Peyer's patch (tissue), 4 donors: ENCODE measurements around the gene HECA.

Experiments
- CTCF ChIP-seq, 6 experiments: fragments of 450-650 bp in 4 of 6; fragments of 200-600 bp in 2 of 6; sonication (generic) in 1 of 6; IDR thresholded peaks; one replicate each; pipeline ENCODE4 v1.5.1; 2017 to 2019; ENCODE audit warnings: antibody characterized with exemption in 6 of 6, mild to moderate bottlenecking in 3 of 6, moderate library complexity in 1 of 6
- POLR2A ChIP-seq, 2 donors: fragments of 450-650 bp; IDR thresholded peaks; one replicate each; pipeline ENCODE4 v1.5.1; 2017; ENCODE audit warnings: antibody characterized with exemption in 2 of 2, mild to moderate bottlenecking in 2 of 2, moderate library complexity in 2 of 2

GRCh38 chr6:139165324-139165723 lies 30.4 kb downstream of the HECA start:
- TF ChIP-seq CTCF (IDR thresholded peaks at IDR 0.05) = no peak
- TF ChIP-seq POLR2A (IDR thresholded peaks at IDR 0.05) = no peak
